Left lung (tissue), 10 donors: ENCODE measurements around the gene DDX49. TPM values are rescaled to one million over a fixed set of nuclear protein-coding genes. Genes with fewer than 3 reads are reported as not detected.

Experiments
- ATAC-seq: fragments of 200-7000 bp; cut with Tn5 transposase; one replicate; pipeline ENCODE4 v1.9.1; 2020; ENCODE audit warnings: moderate library complexity
- DNase-seq, 4 donors: peaks; one replicate each; pipeline ENCODE4 v3.0.0-alpha.2; 2013 to 2020
- H3K27ac ChIP-seq, 2 donors: fragments of 200-600 bp; sonication (generic) in 1 of 2; one replicate each; pipeline versions ENCODE4 v1.5.0 to v1.8.0; 2020 to 2021
- H3K27me3 ChIP-seq, 2 donors: fragments of 200-600 bp; sonication (generic) in 1 of 2; one replicate each; pipeline versions ENCODE4 v1.5.0 to v1.8.0; 2020 to 2021
- H3K36me3 ChIP-seq, 2 donors: fragments of 200-600 bp; sonication (generic) in 1 of 2; one replicate each; pipeline versions ENCODE4 v1.5.0 to v1.8.0; 2020 to 2021
- H3K4me1 ChIP-seq, 2 donors: fragments of 200-600 bp; one replicate each; pipeline ENCODE4 v1.8.0; 2021
- H3K4me3 ChIP-seq, 2 donors: fragments of 200-600 bp; sonication (generic) in 1 of 2; one replicate each; pipeline versions ENCODE4 v1.5.0 to v1.8.0; 2020 to 2021; ENCODE audit warnings: mild to moderate bottlenecking in 1 of 2
- H3K9me3 ChIP-seq, 2 donors: fragments of 200-600 bp; sonication (generic) in 1 of 2; one replicate each; pipeline versions ENCODE4 v1.5.0 to v1.8.0; 2020 to 2021
- CTCF ChIP-seq, 2 donors: fragments of 200-600 bp; sonication (generic) in 1 of 2; IDR thresholded peaks; one replicate each; pipeline versions ENCODE4 v1.5.0 to v1.8.0; 2021; ENCODE audit warnings: antibody characterized with exemption in 2 of 2
- intact Hi-C, 2 donors: fragments of 100-400 bp; cut with DNase I; formaldehyde crosslinking; loops; one replicate each; pipeline versions ENCODE4 v1.11.2 to v1.14.2; 2022
- polyA plus RNA-seq, 6 donors: library from polyadenylated mRNA; unstranded; fragments of 120-200 nt; gene quantifications; one replicate each; pipeline ENCODE4 v1.2.1, GENCODE V29; 2013; ENCODE audit not compliant: insufficient read length in 6 of 6
- total RNA-seq, 2 donors: library from RNA; stranded (reverse); fragmentation: NEBNext Ultra II Directional; extraction: Animal tissue kit (Norgen Biotek cat#: 25700); gene quantifications; one replicate each; pipeline ENCODE4 v1.2.1, GENCODE V29; 2021
- donor health status: DM: no; HTN: yes; CAD: no.
- donor health status: DM: no; HTN: no; CAD: no.

DDX49 gene
- total and polyA plus RNA-seq, 8 donors, result 33.5 to 51.8 (median 42.4) TPM

GRCh38 chr19:18889949-18890745 is 29.4 kb upstream of the DDX49 start:
- ATAC-seq (no peak), DNase-seq (peak in 1 of 4 donors; percentile 60)
- peaks cover 0 to 5% of the 10 kb centered on the region in 2 donors for H3K4me1 ChIP-seq
- intact Hi-C loops, result no loop called here
- no peaks in the 10 kb centered on the region for H3K9me3 ChIP-seq
- no peak overlapping the region for H3K4me3 ChIP-seq
- H3K36me3 ChIP-seq, result no peaks in the 10 kb centered on the region
- TF ChIP-seq CTCF (IDR thresholded peaks at IDR 0.05), result no peak
- no peak overlapping the region for H3K27ac ChIP-seq
- H3K27me3 ChIP-seq, result peaks cover 10 to 28% of the 10 kb centered on the region in 2 donors

- no peak overlapping the region for H3K27ac ChIP-seq
- H3K4me1 ChIP-seq, result peaks cover 0 to 16% of the 10 kb centered on the region in 2 donors
- H3K36me3 ChIP-seq, result peaks cover 0 to 3% of the 10 kb centered on the region in 2 donors
- DNase-seq (no peak), ATAC-seq (no peak)
- TF ChIP-seq CTCF (IDR thresholded peaks at IDR 0.05), result no peak
- no peak overlapping the region for H3K4me3 ChIP-seq
- peaks cover 15 to 49% of the 10 kb centered on the region in 2 donors for H3K27me3 ChIP-seq
- intact Hi-C loops, result no loop called here
- no peaks in the 10 kb centered on the region for H3K9me3 ChIP-seq
Observed at GRCh38 chr19:18893587-18894253, 25.8 kb upstream of the DDX49 start.

- ATAC-seq, result no peak
- peaks cover 0 to 10% of the 10 kb centered on the region in 2 donors for H3K36me3 ChIP-seq
- no peak overlapping the region for H3K27ac ChIP-seq
- no peaks in the 10 kb centered on the region for H3K9me3 ChIP-seq
- H3K27me3 ChIP-seq, result peaks cover 15 to 49% of the 10 kb centered on the region in 2 donors
- intact Hi-C loops, result no loop called here
- peak in 2 of 4 donors; percentile 51 to 81 for DNase-seq
- no peak for TF ChIP-seq CTCF (IDR thresholded peaks at IDR 0.05)
- H3K4me3 ChIP-seq, result no peak overlapping the region
- H3K4me1 ChIP-seq, result peaks cover 0 to 16% of the 10 kb centered on the region in 2 donors
Observed at GRCh38 chr19:18894254-18895037, 25.1 kb upstream of the DDX49 start.

GRCh38 chr19:18895038-18895823 is 24.3 kb upstream of the DDX49 start:
- Histone ChIP-seq H3K27me3 (peaks cover 15 to 49% of the 10 kb centered on the region in 2 donors), H3K27ac (no peak overlapping the region), H3K4me3 (peak overlapping the region; percentile 12 to 28), H3K4me1 (peaks cover 0 to 16% of the 10 kb centered on the region in 2 donors), H3K9me3 (no peaks in the 10 kb centered on the region), H3K36me3 (peaks cover 0 to 18% of the 10 kb centered on the region in 2 donors)
- intact Hi-C loops, result no loop called here
- DNase-seq, result peak in 2 of 4 donors; percentile 36 to 47
- ATAC-seq, result peak; percentile 53
- peak; percentile 8 to 17 for TF ChIP-seq CTCF (IDR thresholded peaks at IDR 0.05)
